H9 (cell line): Measurements from ENCODE around the gene SCAMP5. TPM values are rescaled to one million over a fixed set of nuclear protein-coding genes. Genes with fewer than 3 reads are reported as not detected.
A peak's percentile ranks its signal among the peaks of the same experiment; 100 is the strongest.

Source experiments
- DNase-seq: peaks from one replicate; pipeline ENCODE4 v3.0.0-alpha.2; 2017
- H2AFZ ChIP-seq: one replicate; pipeline ENCODE4 v1.6.1; 2013; ENCODE audit warnings: mild to moderate bottlenecking, low read length, control low read depth, moderate library complexity
- H2AK5ac ChIP-seq: 2 replicates; pipeline ENCODE4 v1.6.1; 2013; ENCODE audit warnings: low read length, control low read depth, mixed read lengths; ENCODE audit not compliant: insufficient read length
- H2BK120ac ChIP-seq: one replicate; pipeline ENCODE4 v1.6.1; 2013; ENCODE audit warnings: low read depth, mild to moderate bottlenecking, low read length, control low read depth, inconsistent platforms; ENCODE audit not compliant: poor library complexity, severe bottlenecking
- H2BK12ac ChIP-seq: 2 replicates; pipeline ENCODE4 v1.6.1; 2013; ENCODE audit warnings: low read length, control low read depth, mixed read lengths, low read depth; ENCODE audit not compliant: insufficient read length
- H2BK15ac ChIP-seq: 2 replicates; pipeline ENCODE4 v1.6.1; 2013; ENCODE audit warnings: low read depth, low read length, control low read depth
- H2BK20ac ChIP-seq: one replicate; pipeline ENCODE4 v1.6.1; 2013; ENCODE audit warnings: low read depth, mild to moderate bottlenecking, low read length, control low read depth, inconsistent platforms; ENCODE audit not compliant: poor library complexity, severe bottlenecking
- H2BK5ac ChIP-seq: 2 replicates; pipeline ENCODE4 v1.6.1; 2013; ENCODE audit warnings: low read length, control low read depth, mixed read lengths; ENCODE audit not compliant: insufficient read length
- H3K14ac ChIP-seq: 2 replicates; pipeline ENCODE4 v1.6.1; 2013; ENCODE audit warnings: low read length, control low read depth; ENCODE audit not compliant: insufficient read depth
- H3K18ac ChIP-seq: 2 replicates; pipeline ENCODE4 v1.6.1; 2013; ENCODE audit warnings: low read depth, mild to moderate bottlenecking, mixed read lengths, low read length, control low read depth; ENCODE audit not compliant: insufficient read length
- H3K23ac ChIP-seq: 2 replicates; pipeline ENCODE4 v1.6.1; 2013; ENCODE audit warnings: low read length, control low read depth, mixed read lengths, low read depth; ENCODE audit not compliant: insufficient read length
- H3K23me2 ChIP-seq: 2 replicates; pipeline ENCODE4 v1.6.1; 2013; ENCODE audit warnings: low read depth, mild to moderate bottlenecking, mixed read lengths, low read length, control low read depth; ENCODE audit not compliant: insufficient read length, poor library complexity, severe bottlenecking
- H3K27ac ChIP-seq: 2 replicates; pipeline ENCODE4 v1.5.1; 2013; ENCODE audit warnings: low read length, control low read depth, mixed read lengths, low read depth; ENCODE audit not compliant: insufficient read length
- H3K27me3 ChIP-seq: 2 replicates; pipeline ENCODE4 v1.6.1; 2013; ENCODE audit warnings: low read length, control low read depth, inconsistent platforms; ENCODE audit not compliant: insufficient read depth
- H3K4ac ChIP-seq: 2 replicates; pipeline ENCODE4 v1.6.1; 2013; ENCODE audit warnings: low read depth, mild to moderate bottlenecking, control low read depth, inconsistent platforms, low read length, moderate library complexity
- H3K4me1 ChIP-seq: 2 replicates; pipeline ENCODE4 v1.6.1; 2013; ENCODE audit warnings: low read length, control low read depth, inconsistent platforms; ENCODE audit not compliant: insufficient read depth
- H3K4me2 ChIP-seq: 2 replicates; pipeline ENCODE4 v1.6.1; 2013; ENCODE audit warnings: low read length, control low read depth, mixed read lengths; ENCODE audit not compliant: insufficient read length, insufficient read depth
- H3K56ac ChIP-seq: 2 replicates; pipeline ENCODE4 v1.6.1; 2013; ENCODE audit warnings: low read depth, mild to moderate bottlenecking, mixed read lengths, low read length, control low read depth; ENCODE audit not compliant: insufficient read length
- H3K79me1 ChIP-seq: 2 replicates; pipeline ENCODE4 v1.6.1; 2013; ENCODE audit warnings: low read depth, mild to moderate bottlenecking, moderate library complexity, low read length, control low read depth, inconsistent platforms; ENCODE audit not compliant: insufficient read depth, poor library complexity, severe bottlenecking
- H3K79me2 ChIP-seq: 2 replicates; pipeline ENCODE4 v1.6.1; 2013; ENCODE audit warnings: low read length, control low read depth, inconsistent platforms; ENCODE audit not compliant: insufficient read depth
- H3K9ac ChIP-seq: 2 replicates; pipeline ENCODE4 v1.6.1; 2013; ENCODE audit warnings: low read length, control low read depth, mixed read lengths; ENCODE audit not compliant: insufficient read length; ENCODE audit errors: extremely low read depth
- H3K9me3 ChIP-seq: one replicate; pipeline ENCODE4 v1.6.1; 2013; ENCODE audit warnings: low read depth, low read length, inconsistent platforms; ENCODE audit not compliant: control insufficient read depth
- H3T11ph ChIP-seq: one replicate; pipeline ENCODE4 v1.6.1; 2013; ENCODE audit warnings: mild to moderate bottlenecking, low read length, control low read depth, inconsistent platforms
- H4K20me1 ChIP-seq: one replicate; pipeline ENCODE4 v1.6.1; 2013; ENCODE audit not compliant: control insufficient read depth, insufficient read length, insufficient read depth
- H4K5ac ChIP-seq: 2 replicates; pipeline ENCODE4 v1.6.1; 2013; ENCODE audit warnings: low read depth, mild to moderate bottlenecking, mixed read lengths, low read length, control low read depth; ENCODE audit not compliant: insufficient read length
- H4K8ac ChIP-seq: replicated peaks from 2 replicates; pipeline ENCODE4 v1.6.1; 2013; ENCODE audit warnings: low read length, control low read depth, mixed read lengths, low read depth; ENCODE audit not compliant: insufficient read length
- H4K91ac ChIP-seq: 2 replicates; pipeline ENCODE4 v1.6.1; 2013; ENCODE audit warnings: low read depth, mild to moderate bottlenecking, moderate library complexity, mixed read lengths, low read length, control low read depth; ENCODE audit not compliant: insufficient read length
- H3K27ac Mint-ChIP-seq, 3 experiments: 2 replicates in 2 of 3; 3 replicates in 1 of 3; pipeline ENCODE4 v1.8.0; 2020 to 2021; ENCODE audit warnings: mixed read lengths in 3 of 3, mild to moderate bottlenecking in 1 of 3, moderate library complexity in 1 of 3
- H3K27me3 Mint-ChIP-seq: 2 replicates; pipeline ENCODE4 v1.8.0; 2021; ENCODE audit warnings: low read depth, mild to moderate bottlenecking, moderate library complexity, mixed read lengths
- H3K36me3 Mint-ChIP-seq, 3 experiments: 2 replicates in 2 of 3; 3 replicates in 1 of 3; pipeline ENCODE4 v1.8.0; 2020 to 2021; ENCODE audit warnings: low read depth in 3 of 3, mixed read lengths in 3 of 3; ENCODE audit not compliant: insufficient read depth in 1 of 3
- H3K4me1 Mint-ChIP-seq, 2 experiments: 2 replicates each; pipeline ENCODE4 v1.8.0; 2020; ENCODE audit warnings: mixed read lengths in 2 of 2
- H3K4me3 Mint-ChIP-seq, 2 experiments: 2 replicates in 1 of 2; 3 replicates in 1 of 2; pipeline ENCODE4 v1.8.0; 2020 to 2021; ENCODE audit warnings: mild to moderate bottlenecking in 2 of 2, mixed read lengths in 2 of 2, moderate library complexity in 1 of 2
- H3K9me3 Mint-ChIP-seq, 2 experiments: 2 replicates in 1 of 2; 3 replicates in 1 of 2; pipeline ENCODE4 v1.8.0; 2020; ENCODE audit warnings: mild to moderate bottlenecking in 2 of 2, mixed read lengths in 2 of 2, moderate library complexity in 1 of 2
- WGBS: extraction: QIAGEN DNeasy Blood & Tissue Kit; methylation state at CpG from one replicate; pipeline ENCODE4 v1.1.7; 2013; ENCODE audit warnings: missing lambda C conversion rate, low lambda C conversion rate, mixed read lengths; ENCODE audit not compliant: insufficient read length; ENCODE audit errors: extremely low coverage; 5-methylcytosine and 5-hydroxymethylcytosine counted together
- total RNA-seq: library from RNA; stranded (reverse); gene quantifications from 2 replicates; pipeline ENCODE4 v1.2.1, GENCODE V29; 2021
- TF ChIP-seq, protein P1 (sequence below): fragments of 200-600 bp; sonication (generic); conservative IDR thresholded peaks from 3 replicates; pipeline ENCODE4 v1.8.0; 2021; ENCODE audit warnings: antibody characterized with exemption, mild to moderate bottlenecking

The SCAMP5 gene
- total RNA-seq, 1 experiment from 2014 or later, result 47.8 TPM

DNA sequence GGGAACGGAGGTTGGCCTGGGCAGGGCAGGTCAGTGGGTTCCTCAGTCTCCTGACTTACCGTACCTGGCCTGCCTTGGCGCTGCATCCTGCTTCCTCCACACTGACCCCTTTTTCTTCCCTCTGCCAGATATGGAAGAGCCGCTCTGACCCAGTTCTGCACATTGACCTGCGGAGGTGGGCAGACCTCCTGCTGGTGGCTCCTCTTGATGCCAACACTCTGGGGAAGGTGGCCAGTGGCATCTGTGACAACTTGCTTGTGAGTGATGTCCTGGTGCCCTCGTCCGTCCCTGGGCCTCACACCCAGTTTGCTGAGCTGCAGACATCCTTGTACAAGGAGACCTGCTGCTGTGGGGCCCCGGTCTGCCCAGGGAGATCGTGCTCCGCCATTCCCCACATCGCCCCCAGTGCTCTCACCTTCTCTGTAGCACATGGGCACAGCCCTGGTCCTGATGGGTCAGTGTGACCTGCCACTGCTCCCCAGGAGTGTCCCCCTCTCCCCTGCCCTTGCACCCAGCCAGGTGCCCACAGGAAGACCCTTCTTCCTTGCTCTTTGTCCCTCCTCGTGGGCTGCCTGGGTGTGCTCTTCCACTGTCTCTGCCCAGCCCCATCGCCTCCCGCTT lies 49.0 kb downstream of the SCAMP5 start:
- no peak overlapping the region for H2AFZ ChIP-seq
- H3K23me2 ChIP-seq, result no peaks in the 10 kb centered on the region
- no peak overlapping the region for H3K18ac ChIP-seq
- TF ChIP-seq, protein P1, sequence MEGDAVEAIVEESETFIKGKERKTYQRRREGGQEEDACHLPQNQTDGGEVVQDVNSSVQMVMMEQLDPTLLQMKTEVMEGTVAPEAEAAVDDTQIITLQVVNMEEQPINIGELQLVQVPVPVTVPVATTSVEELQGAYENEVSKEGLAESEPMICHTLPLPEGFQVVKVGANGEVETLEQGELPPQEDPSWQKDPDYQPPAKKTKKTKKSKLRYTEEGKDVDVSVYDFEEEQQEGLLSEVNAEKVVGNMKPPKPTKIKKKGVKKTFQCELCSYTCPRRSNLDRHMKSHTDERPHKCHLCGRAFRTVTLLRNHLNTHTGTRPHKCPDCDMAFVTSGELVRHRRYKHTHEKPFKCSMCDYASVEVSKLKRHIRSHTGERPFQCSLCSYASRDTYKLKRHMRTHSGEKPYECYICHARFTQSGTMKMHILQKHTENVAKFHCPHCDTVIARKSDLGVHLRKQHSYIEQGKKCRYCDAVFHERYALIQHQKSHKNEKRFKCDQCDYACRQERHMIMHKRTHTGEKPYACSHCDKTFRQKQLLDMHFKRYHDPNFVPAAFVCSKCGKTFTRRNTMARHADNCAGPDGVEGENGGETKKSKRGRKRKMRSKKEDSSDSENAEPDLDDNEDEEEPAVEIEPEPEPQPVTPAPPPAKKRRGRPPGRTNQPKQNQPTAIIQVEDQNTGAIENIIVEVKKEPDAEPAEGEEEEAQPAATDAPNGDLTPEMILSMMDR, result no peak
- no peak overlapping the region for H2AK5ac ChIP-seq
- no peaks in the 10 kb centered on the region for H3K9me3 Mint-ChIP-seq
- DNase-seq, result no peak
- H2BK120ac ChIP-seq, result no peak overlapping the region
- H2BK15ac ChIP-seq, result no peak overlapping the region
- H3K27me3 ChIP-seq, result no peaks in the 10 kb centered on the region
- no peak overlapping the region for H3T11ph ChIP-seq
- H3K14ac ChIP-seq, result no peak overlapping the region
- no peak overlapping the region for H2BK20ac ChIP-seq
- H3K4me1 ChIP-seq, result no peaks in the 10 kb centered on the region
- no peak overlapping the region for H3K27ac ChIP-seq
- H3K27me3 Mint-ChIP-seq, result no peaks in the 10 kb centered on the region
- no peaks in the 10 kb centered on the region for H3K79me2 ChIP-seq
- H3K56ac ChIP-seq, result no peak overlapping the region
- peaks cover 15 to 38% (median 23%) of the 10 kb centered on the region in 3 experiments; a peak in 6 of 7 replicates for H3K36me3 Mint-ChIP-seq
- H3K4me2 ChIP-seq, result no peak overlapping the region
- no peaks in the 10 kb centered on the region for H3K9me3 ChIP-seq
- no peak overlapping the region for H2BK5ac ChIP-seq
- H3K23ac ChIP-seq, result no peak overlapping the region
- H2BK12ac ChIP-seq, result no peak overlapping the region
- H4K8ac ChIP-seq, result no peak overlapping the region
- peaks cover 3 to 11% of the 10 kb centered on the region in 2 experiments; a peak in 3 of 4 replicates for H3K4me1 Mint-ChIP-seq
- H3K4me3 Mint-ChIP-seq, result no peak overlapping the region
- H3K79me1 ChIP-seq, result no peaks in the 10 kb centered on the region
- no CpG with 5 or more reads among the region's 14 CpGs for WGBS
- no peak overlapping the region for H3K4ac ChIP-seq
- H4K91ac ChIP-seq, result no peak overlapping the region
- no peak overlapping the region for H3K9ac ChIP-seq
- peak overlapping the region in 1 of 3 experiments; percentile 59; a peak in 1 of 7 replicates for H3K27ac Mint-ChIP-seq
- no peaks in the 10 kb centered on the region for H4K20me1 ChIP-seq
- H4K5ac ChIP-seq, result no peak overlapping the region
